Common myeloid progenitor, CD34-positive (primary cell): ENCODE results near the gene GPR22.

Experiments used
- CTCF ChIA-PET: fragments of 350-600 bp; sonication (Branson Sonifier 250); formaldehyde crosslinking; loops from one replicate; lab custom pipeline; 2021; ENCODE audit warnings: antibody characterized with exemption; lab: Charles Lee
- POLR2A ChIA-PET: fragments of 350-600 bp; sonication (Branson Sonifier 250); formaldehyde crosslinking; loops from one replicate; lab custom pipeline; 2021; ENCODE audit warnings: antibody characterized with exemption; lab: Charles Lee
- DNase-seq, 3 donors: peaks; one replicate each; pipeline versions ENCODE4 v3.0.0 to v3.0.0-alpha.2; 2013
- H3K27ac ChIP-seq, 2 experiments: 1 replicate in 1 of 2; 2 replicates in 1 of 2; pipeline ENCODE4 v1.7.0; 2013; ENCODE audit warnings: inconsistent platforms in 2 of 2, low read length in 2 of 2, mild to moderate bottlenecking in 2 of 2, low read depth in 1 of 2, moderate library complexity in 1 of 2; ENCODE audit not compliant: severe bottlenecking in 2 of 2, insufficient read depth in 1 of 2, poor library complexity in 1 of 2
- H3K27me3 ChIP-seq, 5 experiments: replicated peaks in 2 of 5; 1 replicate in 3 of 5; 2 replicates in 2 of 5; pipeline versions ENCODE4 v1.6.1 to v1.7.0; 2013; ENCODE audit warnings: low read length in 4 of 5, mild to moderate bottlenecking in 2 of 5, moderate library complexity in 2 of 5, inconsistent platforms in 1 of 5; ENCODE audit not compliant: insufficient read depth in 5 of 5, control insufficient read depth in 4 of 5
- H3K36me3 ChIP-seq, 4 experiments: 1 replicate in 2 of 4; 2 replicates in 2 of 4; pipeline versions ENCODE4 v1.6.1 to v1.7.0; 2013; ENCODE audit warnings: low read length in 3 of 4, control low read depth in 1 of 4, mild to moderate bottlenecking in 1 of 4; ENCODE audit not compliant: control insufficient read depth in 4 of 4, insufficient read depth in 4 of 4
- H3K4me1 ChIP-seq, 4 experiments: 1 replicate in 3 of 4; 2 replicates in 1 of 4; pipeline versions ENCODE4 v1.6.1 to v1.7.1; 2013; ENCODE audit warnings: low read length in 3 of 4, mild to moderate bottlenecking in 3 of 4, control low read depth in 1 of 4, inconsistent platforms in 1 of 4, moderate library complexity in 1 of 4; ENCODE audit not compliant: control insufficient read depth in 4 of 4, insufficient read depth in 4 of 4; ENCODE audit errors: control extremely low read depth in 1 of 4
- H3K4me3 ChIP-seq, 7 experiments: 1 replicate in 4 of 7; 2 replicates in 3 of 7; pipeline versions ENCODE4 v1.5.1 to v1.7.0; 2013; ENCODE audit warnings: mild to moderate bottlenecking in 7 of 7, low read length in 6 of 7, moderate library complexity in 6 of 7, inconsistent platforms in 2 of 7, low read depth in 2 of 7, control low read depth in 1 of 7; ENCODE audit not compliant: insufficient read depth in 4 of 7, control insufficient read depth in 1 of 7; ENCODE audit errors: extremely low read depth in 1 of 7
- H3K9me3 ChIP-seq, 5 experiments: 1 replicate in 4 of 5; 2 replicates in 1 of 5; pipeline versions ENCODE4 v1.6.1 to v1.7.1; 2013; ENCODE audit warnings: low read length in 4 of 5, mild to moderate bottlenecking in 2 of 5, inconsistent platforms in 1 of 5, low read depth in 1 of 5, moderate library complexity in 1 of 5; ENCODE audit not compliant: control insufficient read depth in 4 of 5, insufficient read depth in 2 of 5; ENCODE audit errors: control extremely low read depth in 1 of 5
- WGBS: methylation state at CpG from one replicate; pipeline ENCODE4 v1.1.5; 2013; ENCODE audit not compliant: insufficient coverage; 5-methylcytosine and 5-hydroxymethylcytosine counted together

Gene GPR22

GRCh38 chr7:107474104-107474521 is 4.3 kb downstream of the GPR22 start:
- DNase-seq: no peak
- H3K4me1 ChIP-seq: no peaks in the 10 kb centered on the region
- H3K36me3 ChIP-seq: no peaks in the 10 kb centered on the region
- H3K9me3 ChIP-seq: no peaks in the 10 kb centered on the region
- no peaks in the 10 kb centered on the region for H3K27me3 ChIP-seq
- H3K27ac ChIP-seq: no peak overlapping the region
- H3K4me3 ChIP-seq: no peak overlapping the region
- POLR2A ChIA-PET: no interaction called here
- WGBS: 100% methylated on average over 1 of the region's 5 CpGs
- CTCF ChIA-PET: interaction anchor here (1.3 kb wide), 1 partner anchor 10 kb away, joined by 4 read pairs; no protein-coding TSS in a partner anchor

GRCh38 chr7:107479303-107479702 is 9.4 kb downstream of the GPR22 start:
- Histone ChIP-seq H3K4me1 (no peaks in the 10 kb centered on the region), H3K4me3 (no peak overlapping the region), H3K36me3 (no peaks in the 10 kb centered on the region), H3K27me3 (no peaks in the 10 kb centered on the region), H3K27ac (no peak overlapping the region), H3K9me3 (no peaks in the 10 kb centered on the region)
- WGBS: no CpG with 5 or more reads among the region's 2 CpGs
- POLR2A ChIA-PET: no interaction called here
- no peak for DNase-seq
- CTCF ChIA-PET: interaction anchor here (1.9 to 3.6 kb wide), 2 partner anchors 16 to 26 kb away, joined by 4 to 13 read pairs; no protein-coding TSS in a partner anchor

- POLR2A ChIA-PET: no interaction called here
- no peak overlapping the region for H3K27ac ChIP-seq
- H3K4me1 ChIP-seq: no peaks in the 10 kb centered on the region
- no peaks in the 10 kb centered on the region for H3K36me3 ChIP-seq
- 100% methylated on average over 1 of the region's 3 CpGs for WGBS
- CTCF ChIA-PET: interaction anchor here (0.7 to 3.6 kb wide), 2 partner anchors 18 to 82 kb away, joined by 3 to 13 read pairs; partner anchors contain the start of gene COG5
- H3K4me3 ChIP-seq: no peak overlapping the region
- DNase-seq: no peak
- H3K27me3 ChIP-seq: no peaks in the 10 kb centered on the region
- no peaks in the 10 kb centered on the region for H3K9me3 ChIP-seq
Measured at GRCh38 chr7:107480932-107481331, 11.1 kb downstream of the GPR22 start.

GRCh38 chr7:107482571-107482970 is 12.7 kb downstream of the GPR22 start:
- no peak for DNase-seq
- Histone ChIP-seq H3K27ac (no peak overlapping the region), H3K27me3 (no peaks in the 10 kb centered on the region), H3K9me3 (no peaks in the 10 kb centered on the region), H3K36me3 (no peaks in the 10 kb centered on the region), H3K4me3 (no peak overlapping the region), H3K4me1 (no peaks in the 10 kb centered on the region)
- no CpG with 5 or more reads among the region's 1 CpG for WGBS
- ChIA-PET CTCF (no interaction called here), POLR2A (no interaction called here)

GRCh38 chr7:107486041-107486440 is 16.2 kb downstream of the GPR22 start:
- no peak for DNase-seq
- H3K9me3 ChIP-seq: no peaks in the 10 kb centered on the region
- H3K4me3 ChIP-seq: no peak overlapping the region
- CTCF ChIA-PET: no interaction called here
- H3K36me3 ChIP-seq: no peaks in the 10 kb centered on the region
- H3K4me1 ChIP-seq: no peaks in the 10 kb centered on the region
- no peak overlapping the region for H3K27ac ChIP-seq
- POLR2A ChIA-PET: no interaction called here
- no peaks in the 10 kb centered on the region for H3K27me3 ChIP-seq
- 100% methylated on average over 2 of the region's 3 CpGs for WGBS

GRCh38 chr7:107492875-107493274 is 23.0 kb downstream of the GPR22 start:
- Histone ChIP-seq H3K36me3 (peaks cover 0 to 8% (median 2%) of the 10 kb centered on the region in 4 experiments), H3K27ac (no peak overlapping the region), H3K27me3 (no peaks in the 10 kb centered on the region), H3K4me3 (no peak overlapping the region), H3K9me3 (peaks cover 0 to 5% (median 3%) of the 10 kb centered on the region in 5 experiments), H3K4me1 (no peaks in the 10 kb centered on the region)
- no peak for DNase-seq
- ChIA-PET POLR2A (no interaction called here), CTCF (interaction anchor here (1.4 kb wide), 2 partner anchors 9 to 29 kb away, joined by 6 to 8 read pairs; no protein-coding TSS in a partner anchor)
- WGBS: no CpG with 5 or more reads among the region's 2 CpGs

GRCh38 chr7:107494315-107494751 is 24.5 kb downstream of the GPR22 start:
- no peaks in the 10 kb centered on the region for H3K27me3 ChIP-seq
- no CpG with 5 or more reads among the region's 3 CpGs for WGBS
- CTCF ChIA-PET: no interaction called here
- H3K9me3 ChIP-seq: peaks cover 0 to 5% (median 3%) of the 10 kb centered on the region in 5 experiments
- POLR2A ChIA-PET: no interaction called here
- H3K36me3 ChIP-seq: peaks cover 0 to 8% (median 2%) of the 10 kb centered on the region in 4 experiments
- DNase-seq: no peak
- no peaks in the 10 kb centered on the region for H3K4me1 ChIP-seq
- no peak overlapping the region for H3K4me3 ChIP-seq
- no peak overlapping the region for H3K27ac ChIP-seq
